GM21717 (cell line): ENCODE data around the gene FAM229A.

ENCODE experiments used
- ATAC-seq: cut with Tn5 transposase; IDR thresholded peaks from one replicate; pipeline ENCODE4 v1.9.1; 2021; ENCODE audit warnings: mild to moderate bottlenecking, moderate library complexity; ENCODE audit not compliant: unreplicated experiment

The FAM229A gene

GRCh38 chr1:32350785-32351398 is 11.4 kb downstream of the FAM229A start:
- ATAC-seq, result peak; percentile 37

GRCh38 chr1:32349211-32349708 is 13.0 kb downstream of the FAM229A start:
- ATAC-seq, result no peak

GRCh38 chr1:32346532-32347157 is 15.6 kb downstream of the FAM229A start:
- no peak for ATAC-seq

GRCh38 chr1:32345289-32345827 is 16.9 kb downstream of the FAM229A start:
- ATAC-seq, result no peak

- no peak for ATAC-seq
These were observed 19.6 kb downstream of the FAM229A start for GRCh38 chr1:32342704-32343103.

- ATAC-seq, result no peak
These were observed 20.3 kb downstream of the FAM229A start for GRCh38 chr1:32341971-32342370.

GRCh38 chr1:32341186-32341757 is 21.0 kb downstream of the FAM229A start:
- no peak for ATAC-seq

GRCh38 chr1:32339363-32339978 is 22.8 kb downstream of the FAM229A start:
- no peak for ATAC-seq

- no peak for ATAC-seq
These were observed 23.6 kb downstream of the FAM229A start for GRCh38 chr1:32338637-32339145.

GRCh38 chr1:32337855-32338636 is 24.2 kb downstream of the FAM229A start:
- ATAC-seq, result no peak

GRCh38 chr1:32336963-32337675 is 25.2 kb downstream of the FAM229A start:
- ATAC-seq, result peak; percentile 31

- peak; percentile 2 for ATAC-seq
These were observed 25.7 kb downstream of the FAM229A start for GRCh38 chr1:32336591-32336932.

- peak; percentile 34 for ATAC-seq
These were observed 26.3 kb downstream of the FAM229A start, which contains the start of gene MARCKSL1 for GRCh38 chr1:32335790-32336590. Gene MARCKSL1 (minus strand): TSS chr1:32336233. CDS start chr1:32336033, 200 bp downstream.

GRCh38 chr1:32335535-32335789 is 26.8 kb downstream of the FAM229A start:
- ATAC-seq, result no peak

- ATAC-seq, result no peak
These were observed 27.3 kb downstream of the FAM229A start for GRCh38 chr1:32334864-32335534.

- ATAC-seq, result no peak
These were observed 27.9 kb downstream of the FAM229A start for GRCh38 chr1:32334274-32334861.

GRCh38 chr1:32333251-32333963 is 28.9 kb downstream of the FAM229A start:
- ATAC-seq, result no peak
